HUES64 (cell line): Measurements from ENCODE around the gene SMCO4.
"Not testable (repeated sequence)": the region's sequence is repeated elsewhere in the genome, so short reads cannot be mapped to it uniquely, and the experiment has no call there.

ENCODE experiments used
- H3K27ac ChIP-seq: 2 replicates; pipeline ENCODE4 v1.7.0; 2013; ENCODE audit warnings: low read depth, low read length, inconsistent platforms
- H3K27me3 ChIP-seq: 2 replicates; pipeline ENCODE4 v1.6.1; 2013; ENCODE audit warnings: mild to moderate bottlenecking, low read length; ENCODE audit not compliant: insufficient read depth
- H3K36me3 ChIP-seq: 2 replicates; pipeline ENCODE4 v1.6.1; 2013; ENCODE audit warnings: mild to moderate bottlenecking, low read length; ENCODE audit not compliant: insufficient read depth
- H3K4me1 ChIP-seq: 2 replicates; pipeline ENCODE4 v1.6.1; 2013; ENCODE audit warnings: mild to moderate bottlenecking, low read length, moderate library complexity; ENCODE audit not compliant: insufficient read depth
- H3K4me3 ChIP-seq: 2 replicates; pipeline ENCODE4 v1.5.1; 2013; ENCODE audit warnings: mild to moderate bottlenecking, low read length, moderate library complexity
- H3K9ac ChIP-seq: 2 replicates; pipeline ENCODE4 v1.6.1; 2013; ENCODE audit warnings: mild to moderate bottlenecking, low read depth, low read length
- H3K9me3 ChIP-seq: 2 replicates; pipeline ENCODE4 v1.6.1; 2013; ENCODE audit warnings: low read depth, low read length; ENCODE audit not compliant: insufficient read depth
- WGBS: fragments of 150-250, 120-280 bp; methylation state at CpG from one replicate; pipeline ENCODE4 v1.1.7; 2013; ENCODE audit warnings: missing lambda C conversion rate; 5-methylcytosine and 5-hydroxymethylcytosine counted together

Gene SMCO4

DNA sequence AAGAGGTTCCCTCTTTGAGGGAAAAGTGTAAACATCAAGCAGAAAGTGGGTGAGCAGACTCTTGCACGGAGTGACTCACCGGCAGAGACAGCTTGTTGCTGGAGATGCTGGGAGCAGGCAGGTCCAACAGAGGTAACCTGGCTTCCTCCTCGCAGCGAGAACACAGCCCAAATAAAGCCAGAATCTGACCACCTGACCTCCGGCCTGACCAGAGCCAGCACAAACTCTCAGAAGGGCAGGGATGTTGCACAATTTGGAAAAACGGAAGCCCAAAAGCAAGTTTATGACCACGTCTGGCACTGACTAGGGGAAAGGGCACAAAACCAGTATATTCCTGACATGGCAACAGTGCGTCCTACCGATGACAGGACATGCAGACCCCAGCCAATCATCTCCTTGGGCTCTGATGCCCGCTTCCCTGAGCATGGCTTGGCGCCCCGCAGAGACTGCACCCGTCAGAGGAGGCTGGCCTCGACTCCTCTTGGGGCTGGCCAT lies 5.4 kb downstream of the SMCO4 start:
- H3K9ac ChIP-seq = no peak overlapping the region
- H3K4me3 ChIP-seq = no peak overlapping the region

DNA sequence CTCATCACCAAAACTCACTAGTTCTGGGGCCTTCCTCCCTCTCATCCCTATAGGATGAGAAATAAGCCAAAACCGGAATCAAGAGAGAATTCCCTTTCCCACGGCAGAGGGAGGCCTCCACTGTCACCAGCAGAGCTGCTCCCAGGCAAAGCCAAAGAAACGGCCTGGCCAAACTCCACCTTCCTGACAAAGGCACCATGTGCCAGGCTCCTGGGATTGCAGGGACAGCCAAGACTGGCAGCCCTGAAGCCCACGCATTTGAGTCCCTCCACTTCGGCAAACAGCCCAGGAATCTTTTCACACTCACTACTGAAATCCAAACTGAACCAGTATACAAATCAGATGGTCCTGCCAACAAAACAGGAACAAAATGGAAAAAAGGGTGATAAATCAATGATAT lies 6.1 kb downstream of the SMCO4 start:
- Histone ChIP-seq H3K9me3 (no peaks in the 10 kb centered on the region), H3K9ac (no peak overlapping the region), H3K4me1 (peaks cover 15% of the 10 kb centered on the region), H3K4me3 (no peak overlapping the region), H3K27me3 (no peaks in the 10 kb centered on the region), H3K36me3 (0 out of 2 replicates have a peak, but pooled peaks cover 2% of the 10 kb centered on the region), H3K27ac (no peak overlapping the region)
- WGBS = 67% methylated on average over 5 of the region's 5 CpGs

More for the DNA sequence above, 5.4 kb downstream of the SMCO4 start:
- Histone ChIP-seq H3K9me3 (no peaks in the 10 kb centered on the region), H3K4me1 (peaks cover 18% of the 10 kb centered on the region), H3K27ac (no peak overlapping the region), H3K27me3 (no peaks in the 10 kb centered on the region), H3K36me3 (0 out of 2 replicates have a peak, but pooled peaks cover 2% of the 10 kb centered on the region)
- WGBS = 91% methylated on average over 14 of the region's 14 CpGs

DNA sequence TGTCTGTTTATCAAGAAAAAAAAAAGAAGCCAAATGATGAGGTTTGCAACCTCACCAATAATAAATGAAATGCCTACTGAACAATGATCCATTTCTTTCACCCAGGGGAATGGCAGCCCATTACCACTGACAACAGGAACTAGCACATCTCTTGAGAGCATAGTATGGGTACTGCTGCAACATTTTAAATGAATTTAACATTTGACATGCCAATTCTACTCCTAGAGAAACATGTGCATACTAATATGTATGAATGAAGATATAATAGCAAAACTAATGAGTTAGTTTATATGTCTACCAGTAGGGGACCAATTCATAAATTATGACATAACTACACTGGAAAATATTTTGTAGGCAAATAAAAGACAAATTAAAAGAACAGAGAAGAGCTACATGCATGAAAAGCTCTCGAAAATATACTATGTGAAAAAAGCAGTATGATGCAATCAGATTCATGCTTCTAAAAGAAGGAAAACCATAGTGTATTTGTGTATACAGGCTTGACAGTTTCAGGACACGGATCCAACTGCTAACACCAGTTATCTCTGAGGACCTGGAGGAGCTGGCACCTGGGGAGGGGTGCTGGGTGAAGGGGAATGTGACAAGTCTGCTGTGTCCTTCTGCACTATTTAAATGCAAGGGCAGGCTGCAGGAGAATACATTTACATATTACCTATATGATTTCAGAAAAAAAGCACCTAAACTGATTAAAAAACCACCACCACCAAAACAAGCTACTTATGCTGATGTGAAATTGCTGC lies 6.9 kb downstream of the SMCO4 start:
- WGBS = 70% methylated on average over 2 of the region's 2 CpGs
- H3K4me3 ChIP-seq = no peak overlapping the region
- H3K9me3 ChIP-seq = no peaks in the 10 kb centered on the region
- H3K36me3 ChIP-seq = 0 out of 2 replicates have a peak, but pooled peaks cover 2% of the 10 kb centered on the region
- H3K27ac ChIP-seq = no peak overlapping the region
- no peak overlapping the region for H3K9ac ChIP-seq
- no peaks in the 10 kb centered on the region for H3K27me3 ChIP-seq
- peaks cover 8% of the 10 kb centered on the region; the same call in 1 of the 2 replicates for H3K4me1 ChIP-seq

DNA sequence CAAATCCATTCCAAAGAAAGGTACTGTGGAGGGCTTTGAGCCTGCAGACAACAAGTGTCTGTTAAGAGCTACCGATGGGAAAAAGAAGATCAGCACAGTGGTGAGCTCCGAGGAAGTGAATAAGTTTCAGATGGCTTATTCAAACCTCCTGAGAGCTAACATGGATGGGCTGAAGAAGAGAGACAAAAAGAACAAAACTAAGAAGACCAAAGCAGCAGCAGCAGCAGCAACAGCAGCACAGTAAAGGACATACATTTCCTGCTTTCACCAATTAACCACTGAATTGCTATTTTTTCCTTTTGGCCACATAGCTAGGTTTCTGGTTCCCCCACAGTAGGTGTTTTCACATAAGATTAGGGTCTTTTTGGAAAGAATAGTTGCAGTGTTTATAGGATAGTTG lies 7.6 kb downstream of the SMCO4 start:
- H3K27me3 ChIP-seq, H3K4me3 ChIP-seq, H3K27ac ChIP-seq, H3K4me1 ChIP-seq, H3K36me3 ChIP-seq, H3K9me3 ChIP-seq, H3K9ac ChIP-seq: not testable (repeated sequence)
- 89% methylated on average over 2 of the region's 2 CpGs for WGBS

DNA sequence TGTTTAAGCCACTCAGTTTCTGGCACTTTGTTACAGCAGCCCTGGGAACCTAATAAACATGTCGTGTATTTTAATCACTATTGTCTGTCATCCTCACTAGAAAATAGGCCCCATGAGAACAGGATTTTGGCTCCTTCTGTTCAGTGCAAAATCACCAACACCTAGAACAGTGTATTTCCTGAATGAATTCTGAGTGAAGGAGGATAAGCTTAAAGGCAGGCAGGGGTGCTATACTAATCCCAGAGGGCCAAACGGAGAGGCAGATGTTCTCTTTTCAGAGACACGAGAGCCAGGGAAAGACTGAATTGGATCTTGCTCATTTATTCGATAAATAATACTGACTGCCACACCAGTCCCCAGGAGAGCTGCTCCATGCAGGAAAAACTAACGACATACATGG lies 10.4 kb downstream of the SMCO4 start:
- no peak overlapping the region for H3K27ac ChIP-seq

DNA sequence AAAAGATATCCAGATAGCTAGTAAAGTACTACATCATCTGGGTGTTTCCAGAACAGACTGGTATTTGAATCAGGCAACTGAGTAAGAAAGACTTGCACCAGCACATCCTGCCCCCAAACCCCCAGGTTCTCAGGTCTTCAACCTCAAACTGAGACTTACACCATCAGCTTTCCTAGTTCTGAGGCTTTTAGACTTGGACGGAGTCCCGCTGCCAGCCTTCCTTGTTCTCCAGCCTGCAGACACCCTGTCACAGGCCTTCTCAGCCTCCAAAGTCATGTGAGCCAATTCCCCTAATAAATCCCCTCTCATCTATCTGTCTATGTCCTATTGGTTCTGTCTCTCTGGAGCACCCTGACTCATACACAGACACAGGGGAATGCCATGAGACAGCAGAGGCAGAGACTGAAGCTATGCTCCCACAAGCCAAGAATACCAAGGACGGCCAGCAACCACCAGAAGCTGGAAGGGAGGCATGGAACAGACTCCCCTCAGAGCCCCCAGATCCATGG lies 10.9 kb downstream of the SMCO4 start:
- Histone ChIP-seq H3K4me1 (peaks cover 14% of the 10 kb centered on the region), H3K9me3 (no peaks in the 10 kb centered on the region), H3K27ac (no peak overlapping the region), H3K4me3 (no peak overlapping the region), H3K9ac (no peak overlapping the region), H3K27me3 (no peaks in the 10 kb centered on the region), H3K36me3 (0 out of 2 replicates have a peak, but pooled peaks cover 2% of the 10 kb centered on the region)
- 91% methylated on average over 3 of the region's 3 CpGs for WGBS

More for the DNA sequence above, 10.4 kb downstream of the SMCO4 start:
- H3K9ac ChIP-seq = no peak overlapping the region
- H3K36me3 ChIP-seq = 0 out of 2 replicates have a peak, but pooled peaks cover 2% of the 10 kb centered on the region
- H3K4me1 ChIP-seq = peaks cover 14% of the 10 kb centered on the region
- 81% methylated on average over 5 of the region's 5 CpGs for WGBS
- no peaks in the 10 kb centered on the region for H3K9me3 ChIP-seq
- no peak overlapping the region for H3K4me3 ChIP-seq
- H3K27me3 ChIP-seq = no peaks in the 10 kb centered on the region

DNA sequence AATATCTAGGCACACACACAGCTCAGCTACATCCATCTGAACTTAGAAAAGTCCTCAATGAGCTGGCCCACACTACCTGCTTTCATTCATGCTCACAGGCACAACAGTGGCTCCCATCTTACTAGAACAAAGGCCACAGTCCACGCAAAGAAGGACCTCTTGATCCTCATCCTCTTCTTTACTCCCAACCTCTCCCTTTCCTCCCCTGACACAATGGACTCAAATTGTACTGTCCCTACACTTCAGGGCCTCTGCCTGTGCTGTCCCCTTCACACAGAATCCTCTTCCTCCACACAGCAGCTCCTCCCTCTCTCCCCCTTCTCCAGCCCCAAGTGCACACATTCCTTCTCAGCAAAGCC lies 12.7 kb downstream of the SMCO4 start:
- Histone ChIP-seq H3K4me1 (peaks cover 6% of the 10 kb centered on the region; the same call in 1 of the 2 replicates), H3K9ac (no peak overlapping the region), H3K36me3 (0 out of 2 replicates have a peak, but pooled peaks cover 2% of the 10 kb centered on the region), H3K4me3 (no peak overlapping the region), H3K27me3 (no peaks in the 10 kb centered on the region), H3K27ac (no peak overlapping the region), H3K9me3 (no peaks in the 10 kb centered on the region)
- WGBS = 84% methylated on average over 1 of the region's 1 CpG

DNA sequence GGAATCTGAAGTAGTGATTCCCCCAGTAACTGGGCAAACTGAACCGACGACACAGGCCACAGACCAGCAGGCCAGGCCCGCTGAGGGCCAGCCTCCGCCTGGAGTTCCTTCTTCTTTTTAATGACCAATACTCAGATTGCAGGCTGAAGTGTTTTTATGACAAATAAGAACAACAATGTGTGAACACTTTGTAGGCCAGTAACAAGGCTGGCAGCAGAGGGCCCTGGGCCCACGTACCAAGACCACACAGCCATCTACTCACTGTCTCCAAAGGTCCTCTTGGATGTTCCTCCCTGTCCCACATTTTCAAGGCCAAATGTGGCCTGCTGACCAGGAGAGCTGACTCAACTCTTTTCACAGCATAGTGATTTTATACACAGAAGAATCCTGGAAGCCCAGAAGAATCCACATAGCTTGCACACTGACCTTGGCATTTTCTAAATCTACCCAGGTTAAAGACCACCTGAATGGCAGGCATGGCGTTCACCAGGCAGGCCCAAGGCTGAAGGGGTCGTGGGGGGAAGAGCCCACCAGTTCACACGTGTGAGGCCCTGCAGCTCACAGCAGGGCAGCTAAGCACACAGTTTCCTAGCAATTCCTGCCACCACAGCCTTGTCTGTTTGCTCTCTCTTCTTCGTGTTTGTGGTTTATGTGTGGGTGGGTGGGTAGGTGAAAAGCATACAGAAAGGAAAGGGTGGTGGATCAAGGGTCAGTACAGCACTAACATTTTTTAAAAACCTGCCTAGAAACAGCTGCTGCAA lies 13.3 kb downstream of the SMCO4 start:
- Histone ChIP-seq H3K9ac (no peak overlapping the region), H3K36me3 (no peaks in the 10 kb centered on the region), H3K27ac (no peak overlapping the region), H3K4me3 (no peak overlapping the region), H3K9me3 (no peaks in the 10 kb centered on the region), H3K27me3 (no peaks in the 10 kb centered on the region), H3K4me1 (peaks cover 6% of the 10 kb centered on the region; the same call in 1 of the 2 replicates)
- WGBS = 88% methylated on average over 8 of the region's 9 CpGs

DNA sequence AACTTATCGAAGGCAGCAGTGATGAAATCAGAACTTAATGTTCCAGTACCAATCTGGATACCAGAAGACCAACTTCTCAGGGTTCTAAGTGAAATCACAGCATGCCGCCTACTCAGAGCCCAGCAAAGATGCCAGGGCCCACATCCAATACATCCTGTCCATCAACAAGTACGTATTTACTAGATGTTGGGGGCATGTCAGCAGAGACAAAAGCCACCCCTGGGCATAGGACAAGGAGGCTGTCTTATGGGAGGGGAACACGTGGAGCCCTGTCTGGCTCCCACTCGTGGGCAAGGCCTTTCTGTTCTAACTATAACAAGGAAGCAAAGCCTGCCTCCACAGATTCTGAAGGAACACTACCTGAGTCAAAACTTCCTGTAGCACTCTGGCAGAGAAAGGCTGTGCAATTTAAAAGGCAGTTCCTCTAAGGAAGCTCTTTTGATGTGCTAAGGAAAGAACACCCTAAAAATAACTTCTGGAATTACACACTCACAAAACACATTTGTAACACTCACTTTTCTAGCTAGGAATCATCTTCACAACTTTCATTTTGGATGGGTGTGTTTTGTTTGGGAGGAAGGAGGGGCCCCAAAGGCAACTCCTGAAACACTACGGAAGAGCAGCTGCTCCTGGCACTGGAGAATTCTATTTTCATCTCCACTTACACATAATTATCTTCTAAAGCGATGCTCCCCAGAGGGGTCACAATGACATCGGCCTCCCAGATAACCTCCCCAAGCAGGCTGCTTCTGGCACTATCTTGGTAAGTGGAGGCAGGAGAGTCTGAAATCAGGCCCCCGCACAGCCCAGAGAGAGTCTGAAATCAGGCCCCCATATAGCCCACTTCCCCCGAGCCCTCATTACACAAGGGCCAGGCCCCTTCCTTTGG lies 14.2 kb downstream of the SMCO4 start:
- no peak overlapping the region for H3K9ac ChIP-seq

DNA sequence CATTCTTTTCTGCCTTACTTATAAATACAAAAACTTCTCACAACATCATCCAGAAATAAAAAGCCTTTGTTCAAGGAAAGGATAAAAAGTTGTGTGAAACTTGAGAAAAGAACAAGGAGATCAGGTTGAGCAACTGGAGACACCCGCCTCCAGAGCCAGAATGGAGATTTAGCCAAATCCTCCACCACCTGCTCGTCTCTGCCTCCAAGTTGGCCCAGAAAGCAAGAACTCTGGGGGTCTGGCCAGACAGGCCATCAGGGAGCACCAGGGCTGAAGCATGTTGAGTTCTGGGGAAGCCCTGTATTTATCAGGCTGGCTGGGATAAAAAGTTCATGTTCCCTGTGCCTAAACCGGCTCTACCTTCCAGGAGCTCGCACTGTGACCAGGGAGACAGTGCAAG lies 14.9 kb downstream of the SMCO4 start:
- 93% methylated on average over 4 of the region's 4 CpGs for WGBS
- no peaks in the 10 kb centered on the region for H3K9me3 ChIP-seq
- H3K27ac ChIP-seq = no peak overlapping the region
- H3K4me3 ChIP-seq = no peak overlapping the region
- H3K36me3 ChIP-seq = no peaks in the 10 kb centered on the region
- H3K9ac ChIP-seq = no peak overlapping the region
- no peaks in the 10 kb centered on the region for H3K27me3 ChIP-seq
- peaks cover 13% of the 10 kb centered on the region; the same call in 1 of the 2 replicates for H3K4me1 ChIP-seq

More for the DNA sequence above, 14.2 kb downstream of the SMCO4 start:
- H3K27ac ChIP-seq = no peak overlapping the region
- no peaks in the 10 kb centered on the region for H3K27me3 ChIP-seq
- no peaks in the 10 kb centered on the region for H3K9me3 ChIP-seq
- H3K4me3 ChIP-seq = no peak overlapping the region
- H3K36me3 ChIP-seq = no peaks in the 10 kb centered on the region
- H3K4me1 ChIP-seq = peaks cover 13% of the 10 kb centered on the region; the same call in 1 of the 2 replicates
- WGBS = 88% methylated on average over 9 of the region's 10 CpGs
